Muscle of leg (tissue), 11 donors: ENCODE measurements around the gene ZNF532. TPM values are rescaled to one million over a fixed set of nuclear protein-coding genes. Genes with fewer than 3 reads are reported as not detected.

ENCODE experiments used
- DNase-seq: peaks from one replicate; pipeline ENCODE4 v3.0.0; 2013
- H3K27ac ChIP-seq: one replicate; pipeline ENCODE4 v1.5.1; 2013; ENCODE audit warnings: mild to moderate bottlenecking, low read length, control low read depth
- H3K27me3 ChIP-seq: one replicate; pipeline ENCODE4 v1.6.1; 2013; ENCODE audit warnings: low read length; ENCODE audit not compliant: control insufficient read depth, insufficient read depth
- H3K36me3 ChIP-seq: one replicate; pipeline ENCODE4 v1.6.1; 2013; ENCODE audit warnings: low read length; ENCODE audit not compliant: control insufficient read depth, insufficient read depth
- H3K4me1 ChIP-seq: one replicate; pipeline ENCODE4 v1.6.1; 2013; ENCODE audit warnings: low read length; ENCODE audit not compliant: control insufficient read depth, insufficient read depth
- H3K4me3 ChIP-seq: one replicate; pipeline ENCODE4 v1.5.1; 2013; ENCODE audit warnings: low read length, control low read depth
- H3K9me3 ChIP-seq: replicated peaks from 2 replicates; pipeline ENCODE4 v1.6.1; 2013; ENCODE audit warnings: low read depth, low read length; ENCODE audit not compliant: control insufficient read depth
- WGBS: methylation state at CpG from one replicate; pipeline ENCODE4 v1.1.5; 2013; ENCODE audit warnings: missing lambda C conversion rate; ENCODE audit not compliant: insufficient coverage; 5-methylcytosine and 5-hydroxymethylcytosine counted together
- polyA plus RNA-seq, 8 donors: library from polyadenylated mRNA; unstranded; fragments of 120-200 nt; gene quantifications; one replicate each; pipeline versions ENCODE4 v1.2.1 to v1.2.3, GENCODE V29; 2013; ENCODE audit warnings: inconsistent platforms in 1 of 8, low replicate concordance in 1 of 8; ENCODE audit not compliant: insufficient read length in 8 of 8, insufficient read depth in 1 of 8
- total RNA-seq: library from RNA; stranded (reverse); fragments of 120-200 nt; gene quantifications from one replicate; pipeline ENCODE4 v1.2.4, GENCODE V29; 2013

The ZNF532 gene
- total and polyA plus RNA-seq, 9 donors: 46.2 to 75.7 (median 64.6) TPM

- peaks cover 32% of the 10 kb centered on the region for H3K4me1 ChIP-seq
- H3K27me3 ChIP-seq: no peaks in the 10 kb centered on the region
- H3K27ac ChIP-seq: peak overlapping the region; percentile 78
- 58% methylated on average over 9 of the region's 11 CpGs for WGBS
- H3K36me3 ChIP-seq: no peaks in the 10 kb centered on the region
- DNase-seq: peak; percentile 92
- H3K9me3 ChIP-seq: no peaks in the 10 kb centered on the region
- no peak overlapping the region for H3K4me3 ChIP-seq
These were observed 5.8 kb upstream of the ZNF532 start for GRCh38 chr18:58858591-58859468.

- 57% methylated on average over 1 of the region's 5 CpGs for WGBS
- Histone ChIP-seq H3K36me3 (no peaks in the 10 kb centered on the region), H3K27me3 (no peaks in the 10 kb centered on the region), H3K4me1 (peaks cover 36% of the 10 kb centered on the region), H3K4me3 (no peak overlapping the region), H3K27ac (peak overlapping the region; percentile 78), H3K9me3 (no peaks in the 10 kb centered on the region)
- DNase-seq: peak; percentile 37
These were observed 4.8 kb upstream of the ZNF532 start for GRCh38 chr18:58859907-58860306.

- Histone ChIP-seq H3K4me3 (no peak overlapping the region), H3K36me3 (peaks cover 1% of the 10 kb centered on the region), H3K4me1 (peaks cover 41% of the 10 kb centered on the region), H3K9me3 (no peaks in the 10 kb centered on the region), H3K27me3 (no peaks in the 10 kb centered on the region), H3K27ac (peak overlapping the region; percentile 66)
- DNase-seq: peak; percentile 58
- no CpG with 5 or more reads among the region's 7 CpGs for WGBS
These were observed 3.9 kb upstream of the ZNF532 start for GRCh38 chr18:58860747-58861231.

- Histone ChIP-seq H3K27ac (no peak overlapping the region), H3K36me3 (peaks cover 6% of the 10 kb centered on the region), H3K27me3 (no peaks in the 10 kb centered on the region), H3K4me3 (no peak overlapping the region), H3K4me1 (peaks cover 46% of the 10 kb centered on the region), H3K9me3 (no peaks in the 10 kb centered on the region)
- 58% methylated on average over 2 of the region's 3 CpGs for WGBS
- DNase-seq: no peak
These were observed 3.3 kb upstream of the ZNF532 start for GRCh38 chr18:58861353-58861752.

GRCh38 chr18:58861861-58862301, 2.8 kb upstream of the ZNF532 start:
- Histone ChIP-seq H3K36me3 (peaks cover 7% of the 10 kb centered on the region), H3K4me3 (no peak overlapping the region), H3K4me1 (peaks cover 48% of the 10 kb centered on the region), H3K27ac (peak overlapping the region; percentile 94), H3K27me3 (no peaks in the 10 kb centered on the region), H3K9me3 (no peaks in the 10 kb centered on the region)
- DNase-seq: no peak
- no CpG with 5 or more reads among the region's 5 CpGs for WGBS

GRCh38 chr18:58862356-58862755, 2.3 kb upstream of the ZNF532 start:
- Histone ChIP-seq H3K27me3 (no peaks in the 10 kb centered on the region), H3K9me3 (no peaks in the 10 kb centered on the region), H3K4me3 (peak overlapping the region; percentile 52), H3K36me3 (peaks cover 12% of the 10 kb centered on the region), H3K4me1 (peaks cover 52% of the 10 kb centered on the region), H3K27ac (peak overlapping the region; percentile 94)
- no peak for DNase-seq
- 40% methylated on average over 1 of the region's 10 CpGs for WGBS

GRCh38 chr18:58862851-58863538, 1.7 kb upstream of the ZNF532 start:
- peak; percentile 67 for DNase-seq
- H3K9me3 ChIP-seq: no peaks in the 10 kb centered on the region
- peaks cover 56% of the 10 kb centered on the region for H3K4me1 ChIP-seq
- H3K4me3 ChIP-seq: peak overlapping the region; percentile 52
- no peaks in the 10 kb centered on the region for H3K27me3 ChIP-seq
- peaks cover 17% of the 10 kb centered on the region for H3K36me3 ChIP-seq
- WGBS: 3% methylated on average over 32 of the region's 66 CpGs
- peak overlapping the region; percentile 94 for H3K27ac ChIP-seq

GRCh38 chr18:58863539-58864145, 1.0 kb upstream of the ZNF532 start:
- Histone ChIP-seq H3K4me1 (peaks cover 54% of the 10 kb centered on the region), H3K36me3 (peaks cover 23% of the 10 kb centered on the region), H3K4me3 (peak overlapping the region; percentile 39), H3K27ac (peak overlapping the region; percentile 93), H3K27me3 (no peaks in the 10 kb centered on the region), H3K9me3 (peaks cover 3% of the 10 kb centered on the region)
- under 1% methylated on average over 61 of the region's 72 CpGs for WGBS
- peak; percentile 64 for DNase-seq

- Histone ChIP-seq H3K27ac (peak overlapping the region; percentile 93), H3K27me3 (no peaks in the 10 kb centered on the region), H3K4me1 (peaks cover 41% of the 10 kb centered on the region), H3K4me3 (peak overlapping the region; percentile 39), H3K9me3 (peaks cover 3% of the 10 kb centered on the region), H3K36me3 (peaks cover 27% of the 10 kb centered on the region)
- WGBS: 50% methylated on average over 1 of the region's 4 CpGs
- peak; percentile 69 for DNase-seq
These were observed 435 bp downstream of the ZNF532 start for GRCh38 chr18:58865033-58865590.
